A549 treated with CpdA at 1 μM for 4 hours (cell line): ENCODE results near the gene GPR107. TPM values are rescaled to one million over a fixed set of nuclear protein-coding genes. Genes with fewer than 3 reads are reported as not detected.

Experiments used
- total RNA-seq: library from RNA; stranded (reverse); fragments of 200-300 nt; extraction: Qiagen RNA extraction; gene quantifications from 5 replicates; pipeline ENCODE4 v1.2.3, GENCODE V29; 2022; ENCODE audit warnings: low read depth

The GPR107 gene
- 23.8 to 30.2 TPM (median 28.7 TPM) in 5 replicates for total RNA-seq

GRCh38 chr9:130053504-130054324 is at the start of gene GPR107:
GPR107 (plus strand) TSS chr9:130053906; CDS start chr9:130053933, 27 bp downstream.

GRCh38 chr9:130042885-130043653 is 10.6 kb upstream of the GPR107 start, which contains the start of gene FNBP1:
FNBP1 (minus strand) TSS chr9:130043189; CDS start chr9:130042975, 214 bp downstream.

GRCh38 chr9:130172161-130172857 is 118.6 kb downstream of the GPR107 start, which contains the start of gene NCS1:
NCS1 (plus strand) TSS chr9:130172404; CDS start chr9:130172664, 260 bp downstream.

Other genes starting within 250 kb of the GPR107 start
- gene TOR1A, start 229.8 kb upstream of the GPR107 start, total RNA-seq: 58.4 to 64.6 TPM (median 64.3 TPM) in 5 replicates
- gene C9orf78, start 218.6 kb upstream of the GPR107 start, total RNA-seq: 49.0 to 57.3 TPM (median 49.9 TPM) in 5 replicates
- 5.9 to 6.4 TPM (median 6.1 TPM) in 5 replicates for gene USP20, start 218.4 kb upstream of the GPR107 start, total RNA-seq
- gene FNBP1, start 10.7 kb upstream of the GPR107 start, total RNA-seq: 13.9 to 16.2 TPM (median 15.2 TPM) in 5 replicates
- gene NCS1, start 118.5 kb downstream of the GPR107 start, total RNA-seq: 34.8 to 55.3 TPM (median 51.4 TPM) in 5 replicates
- 0.03 to 0.14 TPM (median 0.08 TPM) in 5 replicates for gene HMCN2, start 211.9 kb downstream of the GPR107 start, total RNA-seq